CD8-positive, alpha-beta memory T cell (primary cell): ENCODE results near the gene DMAP1. TPM values are rescaled to one million over a fixed set of nuclear protein-coding genes. Genes with fewer than 3 reads are reported as not detected.

Source experiments
- CTCF ChIA-PET: fragments of 350-600 bp; sonication (Branson Sonifier 250); formaldehyde crosslinking; loops from one replicate; lab custom pipeline; 2021; ENCODE audit warnings: antibody characterized with exemption; lab: Charles Lee
- POLR2A ChIA-PET: fragments of 350-600 bp; sonication (Branson Sonifier 250); formaldehyde crosslinking; loops from one replicate; lab custom pipeline; 2021; ENCODE audit warnings: antibody characterized with exemption; lab: Charles Lee
- DNase-seq, 5 donors: peaks; one replicate each; pipeline versions ENCODE4 v3.0.0 to v3.0.0-alpha.2; 2020 to 2022; ENCODE audit warnings: mixed read lengths in 1 of 5
- H3K27ac ChIP-seq: one replicate; pipeline ENCODE4 v1.7.0; 2013; ENCODE audit warnings: low read depth, mild to moderate bottlenecking, low read length, moderate library complexity
- H3K27me3 ChIP-seq: 2 replicates; pipeline ENCODE4 v1.7.0; 2013; ENCODE audit warnings: low read length, mild to moderate bottlenecking; ENCODE audit not compliant: insufficient read depth, poor library complexity, severe bottlenecking
- H3K36me3 ChIP-seq: 2 replicates; pipeline ENCODE4 v1.7.0; 2013; ENCODE audit warnings: mild to moderate bottlenecking, low read length, moderate library complexity; ENCODE audit not compliant: insufficient read depth
- H3K4me1 ChIP-seq: 2 replicates; pipeline ENCODE4 v1.7.0; 2013; ENCODE audit warnings: mild to moderate bottlenecking, low read length, moderate library complexity; ENCODE audit not compliant: insufficient read depth
- H3K4me3 ChIP-seq: 2 replicates; pipeline ENCODE4 v1.7.0; 2013; ENCODE audit warnings: mild to moderate bottlenecking, low read length
- H3K9me3 ChIP-seq: 2 replicates; pipeline ENCODE4 v1.7.0; 2013; ENCODE audit warnings: mild to moderate bottlenecking, low read length
- H3K27ac Mint-ChIP-seq, 8 donors: one replicate each; pipeline ENCODE4 v1.8.0; 2020 to 2021; ENCODE audit warnings: mixed read lengths in 8 of 8, mild to moderate bottlenecking in 6 of 8, inconsistent platforms in 3 of 8, moderate library complexity in 3 of 8
- H3K27me3 Mint-ChIP-seq, 2 donors: one replicate each; pipeline ENCODE4 v1.8.0; 2020 to 2021; ENCODE audit warnings: mixed read lengths in 2 of 2, mild to moderate bottlenecking in 1 of 2, moderate library complexity in 1 of 2
- H3K36me3 Mint-ChIP-seq, 3 donors: one replicate each; pipeline ENCODE4 v1.8.0; 2020 to 2021; ENCODE audit warnings: mixed read lengths in 3 of 3, inconsistent platforms in 1 of 3, mild to moderate bottlenecking in 1 of 3
- H3K4me1 Mint-ChIP-seq, 3 donors: one replicate each; pipeline ENCODE4 v1.8.0; 2020 to 2021; ENCODE audit warnings: mixed read lengths in 3 of 3, inconsistent platforms in 1 of 3, mild to moderate bottlenecking in 1 of 3
- H3K4me3 Mint-ChIP-seq, 7 donors: one replicate each; pipeline ENCODE4 v1.8.0; 2020 to 2021; ENCODE audit warnings: mixed read lengths in 7 of 7, mild to moderate bottlenecking in 6 of 7, moderate library complexity in 4 of 7, inconsistent platforms in 2 of 7
- H3K9me3 Mint-ChIP-seq, 5 donors: one replicate each; pipeline ENCODE4 v1.8.0; 2020 to 2022; ENCODE audit warnings: mixed read lengths in 5 of 5, mild to moderate bottlenecking in 3 of 5, moderate library complexity in 2 of 5, inconsistent platforms in 1 of 5
- polyA plus RNA-seq: library from polyadenylated mRNA; unstranded; fragments of 300-500 nt; fragmentation: Illumina TruSeq; gene quantifications from one replicate; pipeline ENCODE4 v1.2.3, GENCODE V29; 2021
- total RNA-seq, 2 experiments: library from RNA; stranded (reverse); gene quantifications; one replicate each; pipeline ENCODE4 v1.2.3, GENCODE V29; 2021

The DMAP1 gene
- total and polyA plus RNA-seq, 3 experiments from 2014 or later, result 35.0 to 45.5 (median 36.1) TPM

- DNase-seq, result no peak
- Mint-ChIP-seq H3K36me3 (peaks cover 0 to 40% (median 4%) of the 10 kb centered on the region in 3 donors), H3K27ac (peak overlapping the region in 2 of 8 donors; percentile 52 to 78), H3K4me1 (no peaks in the 10 kb centered on the region), H3K27me3 (no peaks in the 10 kb centered on the region), H3K9me3 (no peaks in the 10 kb centered on the region), H3K4me3 (no peak overlapping the region)
- ChIA-PET CTCF (no interaction called here), POLR2A (no interaction called here)
- Histone ChIP-seq H3K4me3 (no peak overlapping the region), H3K27me3 (no peaks in the 10 kb centered on the region), H3K4me1 (no peaks in the 10 kb centered on the region), H3K36me3 (peaks cover 9% of the 10 kb centered on the region), H3K9me3 (no peaks in the 10 kb centered on the region), H3K27ac (no peak overlapping the region)
Observed at GRCh38 chr1:44251486-44251885, 38.2 kb downstream of the DMAP1 start.

DNA sequence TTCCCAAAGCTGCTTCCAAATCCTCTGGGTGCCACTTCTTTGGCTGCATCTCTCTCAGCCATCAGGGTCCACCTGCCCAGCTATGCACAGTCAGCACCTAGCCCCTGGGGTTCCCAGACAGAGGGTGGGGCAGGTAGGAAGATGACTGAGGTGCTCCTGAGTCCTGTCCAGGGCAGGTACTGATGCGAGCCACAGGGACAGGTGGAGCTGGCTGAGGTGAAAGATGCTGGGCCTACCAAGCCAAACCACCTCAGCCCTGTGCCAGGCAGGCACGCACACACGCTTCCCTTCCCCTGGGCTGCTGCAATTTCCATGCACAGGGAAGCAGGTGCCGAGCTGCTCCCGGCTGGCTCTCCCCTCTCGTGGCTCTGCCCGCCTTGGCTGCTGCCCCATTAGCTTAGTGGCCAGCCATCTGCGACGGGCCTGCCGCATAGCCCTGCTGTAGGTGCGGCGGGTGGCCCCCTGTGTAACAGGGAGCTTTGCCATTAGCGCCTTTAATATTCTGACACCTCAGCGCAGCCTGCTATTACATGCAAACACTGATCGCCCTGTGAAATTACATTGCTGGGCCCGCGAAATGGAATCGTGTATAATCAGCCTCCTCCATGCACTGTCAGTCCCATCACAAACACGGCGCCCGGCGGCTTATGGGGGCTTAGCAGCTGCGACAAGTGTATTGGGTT, 38.9 kb downstream of the DMAP1 start:
- Mint-ChIP-seq H3K36me3 (peaks cover 0 to 37% (median 0%) of the 10 kb centered on the region in 3 donors), H3K27ac (no peak overlapping the region), H3K9me3 (no peaks in the 10 kb centered on the region), H3K27me3 (no peaks in the 10 kb centered on the region), H3K4me1 (no peaks in the 10 kb centered on the region), H3K4me3 (no peak overlapping the region)
- no peak for DNase-seq
- ChIA-PET POLR2A (no interaction called here), CTCF (no interaction called here)
- Histone ChIP-seq H3K27me3 (no peaks in the 10 kb centered on the region), H3K27ac (no peak overlapping the region), H3K4me3 (no peak overlapping the region), H3K4me1 (no peaks in the 10 kb centered on the region), H3K9me3 (no peaks in the 10 kb centered on the region), H3K36me3 (peaks cover 2% of the 10 kb centered on the region)

GRCh38 chr1:44254392-44254910, 41.2 kb downstream of the DMAP1 start:
- ChIA-PET CTCF (no interaction called here), POLR2A (no interaction called here)
- Mint-ChIP-seq H3K27ac (no peak overlapping the region), H3K4me1 (no peaks in the 10 kb centered on the region), H3K27me3 (no peaks in the 10 kb centered on the region), H3K9me3 (no peaks in the 10 kb centered on the region), H3K36me3 (peaks cover 0 to 28% (median 3%) of the 10 kb centered on the region in 3 donors), H3K4me3 (no peak overlapping the region)
- H3K27ac ChIP-seq, result no peak overlapping the region
- H3K4me1 ChIP-seq, result no peaks in the 10 kb centered on the region
- H3K27me3 ChIP-seq, result no peaks in the 10 kb centered on the region
- H3K9me3 ChIP-seq, result no peaks in the 10 kb centered on the region
- H3K4me3 ChIP-seq, result no peak overlapping the region
- no peak for DNase-seq
- no peaks in the 10 kb centered on the region for H3K36me3 ChIP-seq

DNA sequence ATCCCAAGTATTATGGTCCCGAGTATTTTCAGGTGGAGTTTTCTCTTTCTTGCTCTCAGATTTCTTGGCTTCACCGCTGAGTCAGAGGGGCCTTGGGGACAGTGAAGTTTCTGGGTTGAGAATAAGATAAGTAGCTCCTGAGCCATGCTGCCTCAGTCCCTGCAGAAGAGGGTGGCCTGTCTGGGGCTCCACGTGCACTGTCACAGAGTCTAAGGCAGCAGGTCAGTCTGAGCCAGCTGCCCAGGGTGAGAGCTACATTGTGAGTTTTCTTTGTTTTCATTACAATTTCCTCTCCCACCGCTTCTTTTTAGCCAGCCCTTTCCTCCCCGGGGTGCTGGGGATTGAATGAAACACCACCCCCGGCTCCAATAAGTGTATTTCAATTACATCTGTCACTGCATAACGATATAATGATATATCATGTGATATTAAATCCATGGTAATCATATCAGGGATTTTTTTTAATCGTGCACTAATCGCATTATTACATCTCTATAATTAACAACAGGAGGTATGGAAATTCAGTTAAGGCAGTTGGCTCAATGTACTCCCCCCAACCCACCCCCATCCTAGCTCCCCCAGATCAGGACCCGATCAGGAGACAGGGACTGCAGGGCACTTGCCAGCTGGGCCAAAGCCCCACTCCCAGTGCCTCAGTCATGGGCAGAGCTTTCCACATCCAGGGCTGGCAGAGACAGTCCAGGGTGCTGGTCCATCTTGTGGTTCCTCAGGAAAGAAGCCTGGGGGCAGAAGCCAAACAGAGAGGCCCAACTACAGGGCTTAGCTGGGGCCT, 43.7 kb downstream of the DMAP1 start:
- Mint-ChIP-seq H3K4me3 (no peak overlapping the region), H3K4me1 (peaks cover 0 to 3% (median 3%) of the 10 kb centered on the region in 3 donors), H3K27ac (peak overlapping the region in 1 of 8 donors; percentile 74), H3K36me3 (peaks cover 0 to 18% (median 6%) of the 10 kb centered on the region in 3 donors), H3K27me3 (no peaks in the 10 kb centered on the region), H3K9me3 (no peaks in the 10 kb centered on the region)
- no peak overlapping the region for H3K4me3 ChIP-seq
- no peaks in the 10 kb centered on the region for H3K9me3 ChIP-seq
- no peaks in the 10 kb centered on the region for H3K4me1 ChIP-seq
- no peak overlapping the region for H3K27ac ChIP-seq
- H3K36me3 ChIP-seq, result no peaks in the 10 kb centered on the region
- no peak for DNase-seq
- POLR2A ChIA-PET, result no interaction called here
- H3K27me3 ChIP-seq, result no peaks in the 10 kb centered on the region
- CTCF ChIA-PET, result interaction anchor here (1.4 kb wide), 1 partner anchor 9 kb away, joined by 4 read pairs; no protein-coding TSS in a partner anchor

DNA sequence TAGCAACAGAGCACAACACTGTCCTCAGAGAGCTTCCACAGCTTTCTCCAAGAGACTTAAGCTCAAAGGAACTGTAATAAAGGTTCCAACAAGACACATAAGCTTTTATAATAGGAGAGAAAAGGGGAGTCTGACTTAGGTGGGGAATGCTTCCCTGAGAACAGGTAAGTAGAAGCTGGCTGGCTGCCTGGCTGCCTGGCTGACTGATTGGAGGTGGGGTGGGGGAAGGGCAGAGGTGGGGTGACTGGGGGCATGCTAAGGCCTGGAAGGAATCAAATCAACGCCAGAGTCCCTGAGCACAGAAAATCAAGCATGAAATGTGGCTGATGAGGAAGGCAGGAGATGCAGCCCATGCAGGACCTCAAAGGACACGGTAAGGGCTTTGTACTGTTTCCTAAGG, 45.8 kb downstream of the DMAP1 start:
- ChIA-PET CTCF (no interaction called here), POLR2A (no interaction called here)
- no peak for DNase-seq

DNA sequence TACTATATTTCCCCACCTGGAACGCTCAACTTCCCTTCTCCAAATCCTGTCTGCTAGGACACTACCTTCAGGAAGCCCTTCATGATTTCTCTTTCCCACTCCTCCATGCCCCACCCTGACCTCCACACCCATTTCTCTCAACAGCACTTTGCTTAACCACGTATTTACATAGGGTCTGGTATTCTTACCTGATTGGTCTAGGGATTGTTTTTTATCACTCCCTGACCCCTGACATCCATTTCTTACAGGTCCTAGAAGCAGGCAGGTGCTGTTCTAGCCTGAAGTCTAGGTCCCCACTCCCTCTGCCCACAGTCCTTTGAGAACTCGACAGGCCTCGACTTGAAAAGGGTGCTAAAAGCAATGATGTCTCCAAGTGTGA, 47.5 kb downstream of the DMAP1 start:
- H3K36me3 Mint-ChIP-seq, result peaks cover 0 to 26% (median 6%) of the 10 kb centered on the region in 3 donors
- H3K9me3 ChIP-seq, result no peaks in the 10 kb centered on the region
- no peak overlapping the region for H3K4me3 Mint-ChIP-seq
- ChIA-PET POLR2A (no interaction called here), CTCF (no interaction called here)
- DNase-seq, result no peak
- no peaks in the 10 kb centered on the region for H3K27me3 ChIP-seq
- H3K4me3 ChIP-seq, result no peak overlapping the region
- H3K4me1 ChIP-seq, result no peaks in the 10 kb centered on the region
- H3K27ac ChIP-seq, result no peak overlapping the region
- peak overlapping the region in 1 of 8 donors; percentile 68 for H3K27ac Mint-ChIP-seq
- no peaks in the 10 kb centered on the region for H3K9me3 Mint-ChIP-seq
- H3K27me3 Mint-ChIP-seq, result no peaks in the 10 kb centered on the region
- H3K4me1 Mint-ChIP-seq, result peaks cover 5 to 11% (median 6%) of the 10 kb centered on the region in 3 donors
- no peaks in the 10 kb centered on the region for H3K36me3 ChIP-seq

More for the DNA sequence above, 45.8 kb downstream of the DMAP1 start:
- H3K36me3 Mint-ChIP-seq, result peaks cover 0 to 23% (median 6%) of the 10 kb centered on the region in 3 donors
- Histone ChIP-seq H3K9me3 (no peaks in the 10 kb centered on the region), H3K36me3 (no peaks in the 10 kb centered on the region), H3K4me3 (no peak overlapping the region), H3K4me1 (no peaks in the 10 kb centered on the region), H3K27ac (no peak overlapping the region), H3K27me3 (no peaks in the 10 kb centered on the region)
- peaks cover 4 to 6% (median 5%) of the 10 kb centered on the region in 3 donors for H3K4me1 Mint-ChIP-seq
- H3K9me3 Mint-ChIP-seq, result no peaks in the 10 kb centered on the region
- H3K4me3 Mint-ChIP-seq, result no peak overlapping the region
- H3K27ac Mint-ChIP-seq, result no peak overlapping the region
- no peaks in the 10 kb centered on the region for H3K27me3 Mint-ChIP-seq

- no peak overlapping the region for H3K27ac ChIP-seq
- no peak for DNase-seq
- Mint-ChIP-seq H3K4me1 (peaks cover 5 to 15% (median 6%) of the 10 kb centered on the region in 3 donors), H3K27me3 (no peaks in the 10 kb centered on the region), H3K9me3 (no peaks in the 10 kb centered on the region), H3K27ac (no peak overlapping the region), H3K4me3 (no peak overlapping the region), H3K36me3 (peaks cover 0 to 25% (median 6%) of the 10 kb centered on the region in 3 donors)
- H3K27me3 ChIP-seq, result no peaks in the 10 kb centered on the region
- H3K9me3 ChIP-seq, result no peaks in the 10 kb centered on the region
- ChIA-PET CTCF (no interaction called here), POLR2A (no interaction called here)
- no peak overlapping the region for H3K4me3 ChIP-seq
- H3K4me1 ChIP-seq, result no peaks in the 10 kb centered on the region
- H3K36me3 ChIP-seq, result no peaks in the 10 kb centered on the region
Observed at GRCh38 chr1:44261171-44261817, 48.0 kb downstream of the DMAP1 start.
